GM04503 (cell line): ENCODE data around the gene VTN.

Experiments used
- DNase-seq: peaks from one replicate; pipeline ENCODE4 v3.0.0-alpha.2; 2012; ENCODE audit warnings: low read depth

Gene VTN, protein sequence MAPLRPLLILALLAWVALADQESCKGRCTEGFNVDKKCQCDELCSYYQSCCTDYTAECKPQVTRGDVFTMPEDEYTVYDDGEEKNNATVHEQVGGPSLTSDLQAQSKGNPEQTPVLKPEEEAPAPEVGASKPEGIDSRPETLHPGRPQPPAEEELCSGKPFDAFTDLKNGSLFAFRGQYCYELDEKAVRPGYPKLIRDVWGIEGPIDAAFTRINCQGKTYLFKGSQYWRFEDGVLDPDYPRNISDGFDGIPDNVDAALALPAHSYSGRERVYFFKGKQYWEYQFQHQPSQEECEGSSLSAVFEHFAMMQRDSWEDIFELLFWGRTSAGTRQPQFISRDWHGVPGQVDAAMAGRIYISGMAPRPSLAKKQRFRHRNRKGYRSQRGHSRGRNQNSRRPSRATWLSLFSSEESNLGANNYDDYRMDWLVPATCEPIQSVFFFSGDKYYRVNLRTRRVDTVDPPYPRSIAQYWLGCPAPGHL

GRCh38 chr17:28370035-28370743 is at the start of gene VTN:
VTN (minus strand) TSS chr17:28370307; CDS start chr17:28370203, 104 bp downstream.
- no peak for DNase-seq

DNA sequence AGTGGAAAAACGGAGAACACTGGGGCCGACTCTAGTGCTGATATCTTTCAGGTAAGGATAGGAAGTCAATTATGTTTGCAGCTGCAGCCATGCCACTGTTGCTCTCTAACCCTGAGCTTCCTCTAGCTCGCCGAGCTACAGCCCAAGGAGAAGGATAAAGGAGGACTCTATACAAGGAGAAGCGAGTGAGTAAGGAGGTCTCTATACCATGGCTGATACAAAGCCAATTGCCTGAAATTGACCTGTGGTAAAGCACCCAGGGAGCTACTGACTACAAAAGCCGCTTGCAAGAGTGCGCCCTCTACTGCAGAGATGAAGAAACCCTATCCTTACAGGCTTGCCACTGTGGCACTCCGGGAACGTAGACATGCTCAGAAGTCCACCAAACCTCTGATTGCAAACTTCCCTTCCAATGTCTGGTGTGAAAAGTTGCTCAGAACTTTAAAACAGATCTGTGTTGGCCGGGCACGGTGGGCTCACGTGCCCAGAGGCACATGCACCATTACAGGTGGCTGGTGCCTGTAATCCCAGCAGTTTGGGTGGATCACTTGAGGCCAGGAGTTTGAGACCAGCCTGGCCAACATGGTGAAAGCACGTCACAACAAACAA is 46.7 kb upstream of the VTN start:
- no peak for DNase-seq

DNA sequence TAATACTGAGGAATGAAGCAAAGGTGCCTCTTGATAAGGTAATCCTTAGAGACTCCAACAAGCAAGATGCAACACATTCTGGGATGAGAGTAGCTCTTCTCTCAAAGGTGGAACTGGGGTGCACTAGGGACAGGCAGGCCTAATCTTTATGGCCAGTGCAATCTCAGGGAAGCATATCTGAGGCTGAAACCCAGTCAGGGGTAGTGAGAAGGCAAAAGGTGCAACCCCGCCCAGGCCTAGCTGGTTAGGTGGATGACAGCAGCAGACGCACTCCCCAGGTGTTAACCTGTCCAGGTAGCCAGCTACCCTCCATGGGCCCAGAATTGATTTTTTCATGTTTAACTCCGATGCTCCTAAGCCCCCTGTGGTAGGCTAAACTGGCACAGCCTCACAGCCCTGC is 45.8 kb upstream of the VTN start:
- no peak for DNase-seq

DNA sequence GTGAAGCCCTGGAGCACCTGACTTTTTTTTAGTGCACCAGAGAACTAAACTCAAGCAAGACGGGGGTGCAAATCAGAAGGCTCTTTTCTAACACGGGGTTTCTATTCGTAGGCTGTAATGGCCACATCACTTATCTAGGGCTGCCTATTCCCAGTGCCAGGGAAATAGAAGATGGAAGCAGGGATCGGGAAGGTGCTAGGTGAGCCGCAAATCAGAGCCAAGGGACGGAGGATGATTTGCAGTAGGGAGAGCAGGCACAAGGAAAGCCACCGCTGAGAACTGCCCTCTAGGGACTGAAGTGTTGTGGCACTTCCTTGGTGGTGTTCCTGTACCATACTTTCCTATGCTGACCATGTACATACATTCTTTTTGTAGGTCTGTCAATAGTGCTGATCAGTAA is 43.7 kb upstream of the VTN start:
- no peak for DNase-seq

DNA sequence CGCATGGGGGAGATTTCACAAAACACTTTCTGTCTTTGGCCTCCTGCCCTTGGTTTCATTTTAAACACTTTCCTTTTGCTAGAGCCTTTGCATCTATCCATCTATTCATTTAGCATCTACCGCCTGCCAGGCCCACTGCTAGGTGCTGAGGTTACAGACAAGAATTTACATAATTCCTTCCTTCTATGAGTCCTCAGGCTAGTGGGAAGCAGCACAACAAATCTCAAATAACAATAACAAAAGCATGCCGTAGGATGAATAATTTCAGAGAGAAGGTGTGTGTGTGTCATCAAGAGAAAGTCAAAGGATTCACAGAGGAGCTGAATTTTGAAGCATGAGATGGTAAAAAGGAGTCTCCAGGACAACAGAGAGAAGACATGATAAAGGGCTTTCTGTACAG is 42.0 kb upstream of the VTN start:
- no peak for DNase-seq

GRCh38 chr17:28407974-28408306 is 37.8 kb upstream of the VTN start:
- no peak for DNase-seq

DNA sequence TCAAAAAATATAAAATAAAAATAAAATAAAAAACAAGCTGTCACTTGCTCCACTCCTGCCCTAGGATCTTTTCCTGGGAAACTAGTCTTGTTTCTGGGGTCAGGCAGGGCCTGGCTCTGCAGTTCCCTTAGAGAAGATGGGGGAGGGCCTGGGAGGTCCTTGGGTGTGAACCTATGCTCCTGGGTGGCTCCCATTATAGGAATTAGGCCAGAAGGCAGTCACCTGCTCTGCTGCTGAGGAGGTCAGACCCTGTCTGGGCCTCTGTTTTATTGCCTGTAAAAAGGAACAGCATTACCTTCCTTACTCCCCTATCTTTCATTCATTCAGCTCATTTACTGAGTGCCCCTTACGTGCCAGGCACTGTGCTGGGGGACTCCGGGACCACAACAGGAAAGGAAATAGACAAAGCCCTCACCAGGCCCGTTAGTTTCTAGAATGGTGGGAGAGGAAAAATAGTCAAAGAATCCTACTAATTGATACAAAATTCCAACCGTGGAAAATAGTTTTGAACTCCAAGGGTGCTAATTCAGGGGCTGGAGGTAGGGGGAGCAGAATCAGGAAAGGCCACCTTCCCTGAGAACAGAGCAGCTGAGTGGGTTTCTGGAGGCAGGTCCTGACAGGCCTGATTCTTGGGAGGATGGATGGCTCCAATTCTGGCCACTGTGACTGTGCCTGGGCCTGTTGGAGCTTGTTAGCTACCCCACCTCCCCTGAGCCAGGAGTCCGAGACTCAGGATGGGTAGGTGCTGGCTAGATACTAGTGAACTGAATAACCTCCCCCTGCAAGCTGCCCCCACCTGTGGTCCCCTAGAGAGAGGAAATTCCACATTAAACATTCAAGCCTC is 37.2 kb upstream of the VTN start:
- no peak for DNase-seq

DNA sequence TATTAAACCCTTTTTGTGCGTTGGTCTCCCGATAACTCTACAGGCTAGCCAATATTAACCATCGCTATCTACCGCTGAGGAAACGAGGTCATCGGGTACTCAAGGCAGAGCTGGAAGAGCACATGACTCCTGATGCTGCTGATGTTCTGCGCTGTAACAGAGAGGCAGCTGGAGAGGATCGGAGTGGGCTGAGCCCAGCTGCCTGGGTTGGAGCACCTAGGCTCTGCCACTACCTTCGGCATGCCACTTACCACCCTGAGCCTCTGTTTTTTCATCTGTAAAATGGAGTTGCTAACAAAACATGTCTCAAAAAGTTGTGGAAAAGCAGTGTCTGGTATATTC is 36.3 kb upstream of the VTN start:
- no peak for DNase-seq

DNA sequence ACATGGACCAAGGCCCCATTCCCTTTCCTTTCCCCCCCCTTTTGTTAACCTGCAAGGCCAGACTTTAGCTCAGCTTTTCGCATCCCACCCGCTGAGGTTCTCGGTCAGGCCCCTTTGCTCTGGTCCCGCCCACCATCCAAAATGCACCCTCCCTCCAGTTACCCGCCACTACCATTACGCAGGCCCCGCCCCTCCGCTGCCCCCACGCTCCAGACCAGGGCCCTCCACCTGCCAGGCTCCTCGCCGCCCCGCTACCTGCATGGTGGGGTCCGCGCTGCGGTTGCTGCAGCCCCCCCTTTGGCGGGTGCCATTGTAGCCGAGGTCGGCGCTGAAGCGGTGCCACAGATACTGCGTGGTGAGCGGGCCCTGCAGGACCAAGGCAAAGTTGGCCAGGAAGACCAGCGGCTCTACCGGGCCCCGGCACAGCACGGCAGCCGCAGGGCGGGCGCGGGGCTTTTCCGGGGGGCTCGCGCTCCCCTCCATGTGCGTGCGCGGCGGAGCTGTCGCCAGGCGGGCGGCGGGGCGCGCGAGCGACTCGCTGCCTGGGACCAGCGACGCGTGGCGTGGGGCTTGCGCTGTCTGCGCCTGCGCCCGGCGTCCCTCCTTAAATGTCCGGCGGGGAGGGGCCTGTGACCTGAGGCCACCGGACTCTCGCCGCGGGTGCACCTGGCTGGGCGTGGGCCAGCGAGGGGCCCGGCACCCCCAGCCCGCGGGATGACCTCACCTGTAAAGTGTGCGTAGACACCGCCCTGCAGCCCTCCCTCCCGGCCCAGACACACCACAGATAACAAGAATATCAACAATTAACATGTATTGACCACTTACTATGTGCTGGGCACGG is 35.7 kb upstream of the VTN start, which contains the start of gene SLC46A1:
Gene SLC46A1, minus strand, starts transcription at position 581 of the 841 bp plus-strand sequence. Its CDS starts 98 bp downstream, at position 483.
- DNase-seq = no peak

GRCh38 chr17:28404812-28405570 is 34.9 kb upstream of the VTN start:
- no peak for DNase-seq

DNA sequence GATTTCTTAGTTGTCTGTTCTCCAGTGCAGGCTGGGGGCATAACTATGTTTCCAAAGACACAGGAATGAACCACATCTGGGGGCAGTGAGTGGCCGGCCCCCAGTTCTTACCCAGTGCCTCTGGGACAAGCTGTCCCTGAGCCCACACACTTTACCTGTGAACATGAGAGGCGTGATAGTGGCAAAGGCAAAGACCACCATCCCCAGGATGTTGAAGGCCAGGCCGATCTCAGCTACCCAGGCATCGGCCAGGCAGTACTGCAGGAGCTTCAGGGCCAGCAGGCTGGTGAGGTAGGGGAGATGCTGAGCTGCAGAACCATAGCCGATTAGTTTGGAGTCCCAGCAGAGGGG is 34.3 kb upstream of the VTN start:
- DNase-seq = no peak

GRCh38 chr17:28404007-28404406 is 33.9 kb upstream of the VTN start:
- no peak for DNase-seq

GRCh38 chr17:28402844-28403243 is 32.7 kb upstream of the VTN start:
- no peak for DNase-seq

DNA sequence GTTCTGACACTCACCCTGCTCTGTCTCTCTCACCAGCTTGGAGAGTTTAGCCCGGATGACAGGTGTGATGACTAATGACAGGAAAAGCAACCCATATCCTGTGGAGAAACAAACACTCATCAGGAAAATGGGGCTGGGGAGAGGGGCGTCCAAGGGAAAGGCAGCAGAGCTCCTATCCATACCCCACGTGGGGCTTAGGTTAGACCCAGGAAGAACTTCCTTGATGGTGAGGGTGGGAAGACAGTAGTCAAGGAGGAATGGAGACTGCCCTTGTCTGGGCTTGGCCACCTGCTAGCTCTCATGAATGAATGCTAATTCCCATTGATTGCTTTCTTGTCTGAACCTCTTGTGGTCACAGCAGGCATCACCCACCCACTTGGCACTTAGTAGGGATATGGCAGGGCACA is 32.1 kb upstream of the VTN start:
- no peak for DNase-seq

GRCh38 chr17:28399808-28400207 is 29.7 kb upstream of the VTN start:
- no peak for DNase-seq

GRCh38 chr17:28398280-28398981 is 28.3 kb upstream of the VTN start:
- DNase-seq = no peak

GRCh38 chr17:28397687-28398279 is 27.7 kb upstream of the VTN start:
- DNase-seq = no peak

DNA sequence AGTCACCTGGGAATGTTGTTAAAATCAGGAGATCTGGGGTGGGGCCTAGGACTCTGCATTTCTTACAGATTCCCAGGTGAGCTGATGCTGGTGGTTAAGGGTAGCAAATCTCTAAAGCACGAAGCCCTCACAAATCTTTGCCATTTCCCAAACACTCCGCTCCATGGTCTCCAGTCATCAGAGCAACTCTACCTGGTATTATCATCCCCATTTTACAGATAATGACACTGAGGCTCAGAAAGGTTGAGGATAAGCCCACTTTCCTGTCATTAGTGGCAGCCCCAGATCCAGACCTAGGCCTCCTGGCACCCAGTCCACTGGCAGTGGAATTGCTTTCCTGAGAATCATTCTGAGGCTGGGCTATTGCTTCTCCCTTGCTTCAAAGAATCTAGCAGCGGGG is 27.2 kb upstream of the VTN start:
- no peak for DNase-seq

- DNase-seq = no peak
These were observed 26.6 kb upstream of the VTN start for GRCh38 chr17:28396635-28397239.
